HEK293 (cell line): ENCODE results near the gene PJVK.
A peak's percentile ranks its signal among the peaks of the same experiment; 100 is the strongest.

ENCODE experiments used
- CTCF ChIA-PET: fragments of 350-600 bp; formaldehyde crosslinking; extraction: SDS; loops from one replicate; lab custom pipeline; 2021; ENCODE audit warnings: antibody characterized with exemption; lab: Yijun Ruan, JAX
- POLR2A ChIA-PET: fragments of 300-600 bp; formaldehyde crosslinking; extraction: SDS; loops from one replicate; lab custom pipeline; 2020; ENCODE audit warnings: antibody characterized with exemption, inconsistent platforms; lab: Yijun Ruan, JAX
- H3K27ac ChIP-seq: fragments of 200-500 bp; sonication (Bioruptor generic); 2 replicates; pipeline ENCODE4 v1.5.1; 2014; ENCODE audit warnings: low read depth, low read length, control low read depth, inconsistent platforms; ENCODE audit errors: extremely low read depth
- H3K36me3 ChIP-seq, 2 experiments: fragments of 200-500 bp in 1 of 2; sonication (Bioruptor generic) in 1 of 2; 1 replicate in 1 of 2; 2 replicates in 1 of 2; pipeline ENCODE4 v1.5.1; 2014 to 2017; ENCODE audit warnings: inconsistent platforms in 2 of 2, low read length in 2 of 2; ENCODE audit not compliant: control insufficient read depth in 2 of 2, insufficient read depth in 1 of 2
- H3K4me1 ChIP-seq: fragments of 200-500 bp; sonication (Bioruptor generic); 2 replicates; pipeline ENCODE4 v1.5.1; 2014; ENCODE audit warnings: mild to moderate bottlenecking, low read length, inconsistent platforms; ENCODE audit not compliant: control insufficient read depth, insufficient read depth
- H3K4me3 ChIP-seq: 2 replicates; pipeline ENCODE4 v1.5.1; 2011; ENCODE audit warnings: low read depth, mild to moderate bottlenecking, control low read depth, low read length, moderate library complexity
- H3K9me3 ChIP-seq: fragments of 200-500 bp; sonication (Bioruptor generic); 2 replicates; pipeline ENCODE4 v1.5.1; 2014; ENCODE audit warnings: low read depth, low read length, inconsistent platforms; ENCODE audit not compliant: control insufficient read depth, insufficient read depth
- GLIS2 ChIP-seq: fragments of 450-650 bp; formaldehyde crosslinking; IDR thresholded peaks from 2 replicates; pipeline ENCODE4 v1.5.1; 2016; ENCODE audit warnings: missing biosample characterization, missing genetic modification characterization
- HOXA7 ChIP-seq: sonication (generic); formaldehyde crosslinking; IDR thresholded peaks from 2 replicates; pipeline ENCODE4 v1.8.1; 2022; ENCODE audit warnings: missing genetic modification reagents, borderline replicate concordance
- KLF7 ChIP-seq: fragments of 450-650 bp; formaldehyde crosslinking; IDR thresholded peaks from 2 replicates; pipeline ENCODE4 v1.5.1; 2016; ENCODE audit warnings: missing biosample characterization, missing genetic modification characterization, borderline replicate concordance
- KLF8 ChIP-seq: fragments of 450-650 bp; formaldehyde crosslinking; IDR thresholded peaks from 2 replicates; pipeline ENCODE4 v1.5.1; 2016; ENCODE audit warnings: missing biosample characterization, missing genetic modification characterization
- KLF9 ChIP-seq: fragments of 450-650 bp; formaldehyde crosslinking; IDR thresholded peaks from 2 replicates; pipeline ENCODE4 v1.5.1; 2016; ENCODE audit warnings: missing biosample characterization, missing genetic modification characterization, low read depth
- ZBTB21 ChIP-seq: fragments of 450-650 bp; formaldehyde crosslinking; IDR thresholded peaks from 2 replicates; pipeline ENCODE4 v1.5.1; 2017; ENCODE audit warnings: missing biosample characterization, missing genetic modification characterization
- ZFP37 ChIP-seq: fragments of 450-650 bp; formaldehyde crosslinking; IDR thresholded peaks from 2 replicates; pipeline ENCODE4 v1.5.1; 2016; ENCODE audit warnings: missing biosample characterization, missing genetic modification characterization
- ZFP69B ChIP-seq: fragments of 450-650 bp; formaldehyde crosslinking; IDR thresholded peaks from 2 replicates; pipeline ENCODE4 v1.5.1; 2016; ENCODE audit warnings: missing biosample characterization, missing genetic modification characterization
- ZNF121 ChIP-seq: fragments of 450-650 bp; formaldehyde crosslinking; IDR thresholded peaks from 2 replicates; pipeline ENCODE4 v1.5.1; 2016; ENCODE audit warnings: missing biosample characterization, missing genetic modification characterization
- ZNF175 ChIP-seq: fragments of 450-650 bp; formaldehyde crosslinking; IDR thresholded peaks from 2 replicates; pipeline ENCODE4 v1.5.1; 2016; ENCODE audit warnings: missing biosample characterization, missing genetic modification characterization
- ZNF514 ChIP-seq: fragments of 450-650 bp; formaldehyde crosslinking; IDR thresholded peaks from 2 replicates; pipeline ENCODE4 v1.5.1; 2016; ENCODE audit warnings: missing biosample characterization, missing genetic modification characterization
- ZNF530 ChIP-seq: fragments of 450-650 bp; formaldehyde crosslinking; IDR thresholded peaks from 2 replicates; pipeline ENCODE4 v1.5.1; 2016; ENCODE audit warnings: low read depth, missing biosample characterization, missing genetic modification characterization
- ZNF555 ChIP-seq: fragments of 450-650 bp; formaldehyde crosslinking; conservative IDR thresholded peaks from 2 replicates; pipeline ENCODE4 v1.5.1; 2017; ENCODE audit warnings: missing biosample characterization, mild to moderate bottlenecking, missing genetic modification characterization, inconsistent platforms
- ZNF677 ChIP-seq: fragments of 450-650 bp; IDR thresholded peaks from 2 replicates; pipeline ENCODE4 v1.5.0; 2018; ENCODE audit warnings: missing biosample characterization, mild to moderate bottlenecking, missing genetic modification characterization, moderate library complexity
- TF ChIP-seq, protein P1 (sequence below): fragments of 450-650 bp; formaldehyde crosslinking; IDR thresholded peaks from 2 replicates; pipeline ENCODE4 v1.5.1; 2016; ENCODE audit warnings: missing biosample characterization, missing genetic modification characterization
- TF ChIP-seq, protein P2 (sequence below): fragments of 450-650 bp; formaldehyde crosslinking; IDR thresholded peaks from 2 replicates; pipeline ENCODE4 v1.5.1; 2016; ENCODE audit warnings: missing biosample characterization, missing genetic modification characterization
- TF ChIP-seq, protein P3 (sequence below): fragments of 450-650 bp; formaldehyde crosslinking; IDR thresholded peaks from 2 replicates; pipeline ENCODE4 v1.5.1; 2016; ENCODE audit warnings: missing biosample characterization, missing genetic modification characterization, low read depth
- TF ChIP-seq, protein P4 (sequence below): fragments of 450-650 bp; formaldehyde crosslinking; IDR thresholded peaks from 2 replicates; pipeline ENCODE4 v1.5.1; 2017; ENCODE audit warnings: missing biosample characterization, mild to moderate bottlenecking, missing genetic modification characterization, moderate library complexity
- TF ChIP-seq, protein P5 (sequence below): fragments of 450-650 bp; IDR thresholded peaks from 2 replicates; pipeline ENCODE4 v1.5.1; 2018; ENCODE audit warnings: missing biosample characterization, missing genetic modification characterization

PJVK gene

DNA sequence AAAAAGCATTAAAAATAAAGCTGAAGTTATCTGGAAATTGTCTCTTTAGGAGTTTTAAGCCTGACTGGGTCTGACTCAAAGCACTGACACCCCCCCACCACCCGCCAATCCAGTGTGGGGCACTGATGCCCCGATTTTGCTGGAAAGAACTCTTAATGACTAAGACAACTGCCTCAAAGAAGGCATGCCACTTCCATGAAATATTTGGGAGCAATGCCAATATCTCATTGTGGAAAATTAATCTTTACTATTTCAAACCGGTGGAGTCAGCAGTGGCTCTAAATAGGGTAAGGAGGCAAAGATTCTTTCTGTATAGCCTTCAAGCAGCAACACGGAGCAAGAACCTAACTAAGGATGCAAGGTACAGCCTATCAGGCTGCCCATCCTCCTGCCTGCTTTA is 22.8 kb downstream of the PJVK start:
- no peaks in the 10 kb centered on the region for H3K36me3 ChIP-seq
- H3K4me3 ChIP-seq, result no peak overlapping the region
- peaks cover 7% of the 10 kb centered on the region for H3K4me1 ChIP-seq
- H3K9me3 ChIP-seq, result no peaks in the 10 kb centered on the region
- POLR2A ChIA-PET, result interaction anchor here (1.2 kb wide), 1 partner anchor 23 kb away, joined by 5 read pairs; the partner anchor contains the start of genes PJVK and PRKRA
- no peak overlapping the region for H3K27ac ChIP-seq
- TF ChIP-seq ZNF555 (no peak), ZFP37 (tag by site-specific recombination) (no peak), ZNF175 (tag by site-specific recombination) (no peak), ZNF514 (tag by site-specific recombination) (no peak), GLIS2 (tag by site-specific recombination) (no peak), KLF7 (no peak), KLF9 (tag by site-specific recombination) (no peak), ZBTB21 (no peak), ZNF677 (tag by site-specific recombination) (no peak), KLF8 (tag by site-specific recombination) (no peak), ZNF530 (tag by site-specific recombination) (no peak), HOXA7 (no peak), ZFP69B (tag by site-specific recombination) (no peak)
- TF ChIP-seq, protein P1, sequence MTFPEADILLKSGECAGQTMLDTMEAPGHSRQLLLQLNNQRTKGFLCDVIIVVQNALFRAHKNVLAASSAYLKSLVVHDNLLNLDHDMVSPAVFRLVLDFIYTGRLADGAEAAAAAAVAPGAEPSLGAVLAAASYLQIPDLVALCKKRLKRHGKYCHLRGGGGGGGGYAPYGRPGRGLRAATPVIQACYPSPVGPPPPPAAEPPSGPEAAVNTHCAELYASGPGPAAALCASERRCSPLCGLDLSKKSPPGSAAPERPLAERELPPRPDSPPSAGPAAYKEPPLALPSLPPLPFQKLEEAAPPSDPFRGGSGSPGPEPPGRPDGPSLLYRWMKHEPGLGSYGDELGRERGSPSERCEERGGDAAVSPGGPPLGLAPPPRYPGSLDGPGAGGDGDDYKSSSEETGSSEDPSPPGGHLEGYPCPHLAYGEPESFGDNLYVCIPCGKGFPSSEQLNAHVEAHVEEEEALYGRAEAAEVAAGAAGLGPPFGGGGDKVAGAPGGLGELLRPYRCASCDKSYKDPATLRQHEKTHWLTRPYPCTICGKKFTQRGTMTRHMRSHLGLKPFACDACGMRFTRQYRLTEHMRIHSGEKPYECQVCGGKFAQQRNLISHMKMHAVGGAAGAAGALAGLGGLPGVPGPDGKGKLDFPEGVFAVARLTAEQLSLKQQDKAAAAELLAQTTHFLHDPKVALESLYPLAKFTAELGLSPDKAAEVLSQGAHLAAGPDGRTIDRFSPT, result no peak
- TF ChIP-seq, protein P2, sequence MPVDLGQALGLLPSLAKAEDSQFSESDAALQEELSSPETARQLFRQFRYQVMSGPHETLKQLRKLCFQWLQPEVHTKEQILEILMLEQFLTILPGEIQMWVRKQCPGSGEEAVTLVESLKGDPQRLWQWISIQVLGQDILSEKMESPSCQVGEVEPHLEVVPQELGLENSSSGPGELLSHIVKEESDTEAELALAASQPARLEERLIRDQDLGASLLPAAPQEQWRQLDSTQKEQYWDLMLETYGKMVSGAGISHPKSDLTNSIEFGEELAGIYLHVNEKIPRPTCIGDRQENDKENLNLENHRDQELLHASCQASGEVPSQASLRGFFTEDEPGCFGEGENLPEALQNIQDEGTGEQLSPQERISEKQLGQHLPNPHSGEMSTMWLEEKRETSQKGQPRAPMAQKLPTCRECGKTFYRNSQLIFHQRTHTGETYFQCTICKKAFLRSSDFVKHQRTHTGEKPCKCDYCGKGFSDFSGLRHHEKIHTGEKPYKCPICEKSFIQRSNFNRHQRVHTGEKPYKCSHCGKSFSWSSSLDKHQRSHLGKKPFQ, result no peak
- TF ChIP-seq, protein P3, sequence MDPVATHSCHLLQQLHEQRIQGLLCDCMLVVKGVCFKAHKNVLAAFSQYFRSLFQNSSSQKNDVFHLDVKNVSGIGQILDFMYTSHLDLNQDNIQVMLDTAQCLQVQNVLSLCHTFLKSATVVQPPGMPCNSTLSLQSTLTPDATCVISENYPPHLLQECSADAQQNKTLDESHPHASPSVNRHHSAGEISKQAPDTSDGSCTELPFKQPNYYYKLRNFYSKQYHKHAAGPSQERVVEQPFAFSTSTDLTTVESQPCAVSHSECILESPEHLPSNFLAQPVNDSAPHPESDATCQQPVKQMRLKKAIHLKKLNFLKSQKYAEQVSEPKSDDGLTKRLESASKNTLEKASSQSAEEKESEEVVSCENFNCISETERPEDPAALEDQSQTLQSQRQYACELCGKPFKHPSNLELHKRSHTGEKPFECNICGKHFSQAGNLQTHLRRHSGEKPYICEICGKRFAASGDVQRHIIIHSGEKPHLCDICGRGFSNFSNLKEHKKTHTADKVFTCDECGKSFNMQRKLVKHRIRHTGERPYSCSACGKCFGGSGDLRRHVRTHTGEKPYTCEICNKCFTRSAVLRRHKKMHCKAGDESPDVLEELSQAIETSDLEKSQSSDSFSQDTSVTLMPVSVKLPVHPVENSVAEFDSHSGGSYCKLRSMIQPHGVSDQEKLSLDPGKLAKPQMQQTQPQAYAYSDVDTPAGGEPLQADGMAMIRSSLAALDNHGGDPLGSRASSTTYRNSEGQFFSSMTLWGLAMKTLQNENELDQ (tag by site-specific recombination), result no peak
- TF ChIP-seq, protein P4, sequence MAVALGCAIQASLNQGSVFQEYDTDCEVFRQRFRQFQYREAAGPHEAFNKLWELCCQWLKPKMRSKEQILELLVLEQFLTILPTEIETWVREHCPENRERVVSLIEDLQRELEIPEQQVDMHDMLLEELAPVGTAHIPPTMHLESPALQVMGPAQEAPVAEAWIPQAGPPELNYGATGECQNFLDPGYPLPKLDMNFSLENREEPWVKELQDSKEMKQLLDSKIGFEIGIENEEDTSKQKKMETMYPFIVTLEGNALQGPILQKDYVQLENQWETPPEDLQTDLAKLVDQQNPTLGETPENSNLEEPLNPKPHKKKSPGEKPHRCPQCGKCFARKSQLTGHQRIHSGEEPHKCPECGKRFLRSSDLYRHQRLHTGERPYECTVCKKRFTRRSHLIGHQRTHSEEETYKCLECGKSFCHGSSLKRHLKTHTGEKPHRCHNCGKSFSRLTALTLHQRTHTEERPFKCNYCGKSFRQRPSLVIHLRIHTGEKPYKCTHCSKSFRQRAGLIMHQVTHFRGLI (tag by site-specific recombination), result no peak
- TF ChIP-seq, all 188 proteins: peak for 0
- CTCF ChIA-PET, result interaction anchor here (0.6 to 0.8 kb wide), 2 partner anchors 20 to 23 kb away, joined by 3 to 5 read pairs; partner anchors contain the start of genes PJVK and PRKRA

DNA sequence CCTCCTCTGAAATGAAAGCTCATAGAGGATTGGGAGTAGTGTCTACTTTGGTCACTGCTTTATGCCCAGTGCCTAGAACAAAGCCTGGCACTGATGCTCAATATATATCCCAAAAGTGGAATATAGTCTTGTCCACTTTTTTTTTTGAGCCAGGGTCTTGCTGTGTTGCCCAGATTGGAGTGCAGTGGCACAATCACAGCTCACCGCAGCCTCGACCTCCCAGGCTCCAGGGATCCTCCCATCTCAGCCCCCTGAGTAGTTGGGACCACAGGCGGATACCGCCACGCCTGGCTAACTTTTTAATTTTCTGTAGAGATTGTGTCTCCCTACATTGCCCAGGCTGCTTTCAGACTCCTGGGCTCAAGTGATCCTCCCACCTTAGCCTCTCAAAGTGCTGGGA is 23.4 kb downstream of the PJVK start:
- Histone ChIP-seq H3K9me3 (no peaks in the 10 kb centered on the region), H3K36me3 (no peaks in the 10 kb centered on the region), H3K4me3 (no peak overlapping the region), H3K27ac (no peak overlapping the region), H3K4me1 (peaks cover 5% of the 10 kb centered on the region; the same call in 1 of the 2 replicates)
- TF ChIP-seq, protein P5, sequence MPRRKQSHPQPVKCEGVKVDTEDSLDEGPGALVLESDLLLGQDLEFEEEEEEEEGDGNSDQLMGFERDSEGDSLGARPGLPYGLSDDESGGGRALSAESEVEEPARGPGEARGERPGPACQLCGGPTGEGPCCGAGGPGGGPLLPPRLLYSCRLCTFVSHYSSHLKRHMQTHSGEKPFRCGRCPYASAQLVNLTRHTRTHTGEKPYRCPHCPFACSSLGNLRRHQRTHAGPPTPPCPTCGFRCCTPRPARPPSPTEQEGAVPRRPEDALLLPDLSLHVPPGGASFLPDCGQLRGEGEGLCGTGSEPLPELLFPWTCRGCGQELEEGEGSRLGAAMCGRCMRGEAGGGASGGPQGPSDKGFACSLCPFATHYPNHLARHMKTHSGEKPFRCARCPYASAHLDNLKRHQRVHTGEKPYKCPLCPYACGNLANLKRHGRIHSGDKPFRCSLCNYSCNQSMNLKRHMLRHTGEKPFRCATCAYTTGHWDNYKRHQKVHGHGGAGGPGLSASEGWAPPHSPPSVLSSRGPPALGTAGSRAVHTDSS (tag by site-specific recombination), result no peak
- peak; percentile 76 for TF ChIP-seq ZNF121 (tag by site-specific recombination)
- POLR2A ChIA-PET, result interaction anchor here (1.2 kb wide), 1 partner anchor 24 kb away, joined by 5 read pairs; the partner anchor contains the start of genes PJVK and PRKRA
- CTCF ChIA-PET, result interaction anchor here (0.6 to 0.8 kb wide), 2 partner anchors 21 to 23 kb away, joined by 3 to 5 read pairs; partner anchors contain the start of genes PJVK and PRKRA
